Neural crest cell (in vitro differentiated cells): ENCODE results near the gene RPUSD2. TPM values are rescaled to one million over a fixed set of nuclear protein-coding genes. Genes with fewer than 3 reads are reported as not detected.

Experiments used
- DNase-seq: peaks from one replicate; pipeline ENCODE4 v3.0.0; 2021; ENCODE audit warnings: low read depth, mixed read lengths, low spot score
- H3K27ac Mint-ChIP-seq: one replicate; pipeline ENCODE4 v1.8.0; 2021; ENCODE audit warnings: mild to moderate bottlenecking, mixed read lengths; ENCODE audit not compliant: unreplicated experiment
- H3K27me3 Mint-ChIP-seq: 2 replicates; pipeline ENCODE4 v1.8.0; 2021; ENCODE audit warnings: low read depth, mild to moderate bottlenecking, mixed read lengths
- H3K36me3 Mint-ChIP-seq: 2 replicates; pipeline ENCODE4 v1.8.0; 2021; ENCODE audit warnings: low read depth, mild to moderate bottlenecking, mixed read lengths
- H3K4me1 Mint-ChIP-seq: 2 replicates; pipeline ENCODE4 v1.8.0; 2021; ENCODE audit warnings: mixed read lengths
- H3K4me3 Mint-ChIP-seq: one replicate; pipeline ENCODE4 v1.8.0; 2021; ENCODE audit warnings: mild to moderate bottlenecking, mixed read lengths
- H3K9me3 Mint-ChIP-seq: 2 replicates; pipeline ENCODE4 v1.8.0; 2021; ENCODE audit warnings: mixed read lengths
- CTCF ChIP-seq: fragments of 200-600 bp; sonication (generic); conservative IDR thresholded peaks from 2 replicates; pipeline ENCODE4 v1.5.0; 2021; ENCODE audit warnings: antibody characterized with exemption, mild to moderate bottlenecking
- total RNA-seq: library from RNA; stranded (reverse); gene quantifications from 2 replicates; pipeline ENCODE4 v1.2.1, GENCODE V29; 2021

Gene RPUSD2
- total RNA-seq, 1 donor from 2014 or later: 16.9 TPM

DNA sequence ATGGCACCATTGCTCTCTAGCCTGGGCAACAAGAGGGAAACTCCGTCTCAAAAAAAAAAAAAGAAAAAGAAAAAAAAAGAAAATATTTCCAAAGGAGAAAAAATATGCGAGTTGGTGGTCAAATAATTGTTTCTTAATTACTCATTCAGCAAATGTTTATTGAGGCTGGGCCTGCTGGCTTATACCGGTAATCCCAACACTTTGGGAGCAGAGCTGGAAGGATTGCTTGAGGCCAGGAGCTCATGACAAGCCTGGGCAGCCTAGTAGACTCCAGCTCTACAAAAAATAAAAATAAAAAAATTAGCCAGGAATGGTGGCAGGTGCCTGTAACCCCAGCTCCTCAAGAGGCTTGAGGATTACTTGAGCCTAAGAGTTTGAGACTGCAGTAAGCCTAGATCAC lies 29.0 kb downstream of the RPUSD2 start:
- H3K4me3 Mint-ChIP-seq: no peak overlapping the region
- peaks cover 20% of the 10 kb centered on the region for H3K4me1 Mint-ChIP-seq
- H3K27ac Mint-ChIP-seq: no peak overlapping the region
- no peak for TF ChIP-seq CTCF
- DNase-seq: no peak
- peaks cover 4% of the 10 kb centered on the region for H3K36me3 Mint-ChIP-seq
- peaks cover 2% of the 10 kb centered on the region for H3K9me3 Mint-ChIP-seq
- H3K27me3 Mint-ChIP-seq: peaks cover 6% of the 10 kb centered on the region

DNA sequence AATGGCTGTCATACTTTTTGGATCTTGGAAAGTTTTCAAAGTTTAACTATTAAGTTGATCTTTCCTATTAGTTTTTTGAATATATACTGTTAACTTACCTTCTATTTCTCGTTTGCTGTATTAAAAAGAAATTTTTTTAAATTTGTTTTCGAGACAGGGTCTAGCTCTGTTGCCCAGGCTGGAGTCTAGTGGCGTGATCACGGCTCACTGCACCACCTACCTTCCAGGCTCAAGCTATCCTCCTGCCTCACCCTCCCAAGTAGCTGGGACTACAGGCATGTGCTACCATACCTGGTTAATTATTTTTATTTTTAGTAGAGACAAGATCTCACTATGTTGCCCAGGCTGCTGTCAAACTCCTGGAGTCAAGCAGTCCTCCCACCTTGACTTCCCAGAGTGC lies 29.6 kb downstream of the RPUSD2 start:
- Mint-ChIP-seq H3K4me1 (peaks cover 18% of the 10 kb centered on the region), H3K27me3 (peaks cover 4% of the 10 kb centered on the region), H3K27ac (no peak overlapping the region), H3K4me3 (no peak overlapping the region), H3K9me3 (peaks cover 1% of the 10 kb centered on the region), H3K36me3 (peaks cover 3% of the 10 kb centered on the region)
- TF ChIP-seq CTCF: no peak
- no peak for DNase-seq

- Mint-ChIP-seq H3K27ac (no peak overlapping the region), H3K4me1 (peaks cover 6% of the 10 kb centered on the region), H3K36me3 (no peaks in the 10 kb centered on the region), H3K9me3 (no peaks in the 10 kb centered on the region), H3K4me3 (no peak overlapping the region), H3K27me3 (no peaks in the 10 kb centered on the region)
- DNase-seq: no peak
- no peak for TF ChIP-seq CTCF
Measured at GRCh38 chr15:40600956-40601355, 31.9 kb downstream of the RPUSD2 start.

DNA sequence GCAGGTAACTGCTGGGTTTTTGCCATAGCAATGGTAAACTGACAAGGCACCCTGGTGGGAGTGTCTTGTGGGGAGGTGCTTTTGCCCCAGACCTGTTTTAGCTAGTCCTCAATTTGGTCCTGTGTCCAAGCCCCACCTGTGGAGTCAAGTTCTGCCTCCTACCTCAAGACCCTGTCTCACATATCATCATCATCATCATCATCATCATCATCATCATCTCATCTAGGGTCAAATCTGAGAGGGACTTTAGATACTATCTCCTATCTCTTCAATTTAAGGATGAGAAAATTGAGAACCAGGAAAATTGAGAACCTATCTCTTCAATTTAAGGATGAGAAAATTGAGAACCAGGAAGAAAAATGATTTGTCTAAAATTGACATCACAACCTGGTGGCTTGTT lies 34.8 kb downstream of the RPUSD2 start:
- Mint-ChIP-seq H3K4me3 (no peak overlapping the region), H3K27ac (no peak overlapping the region), H3K36me3 (peaks cover 3% of the 10 kb centered on the region), H3K9me3 (no peaks in the 10 kb centered on the region), H3K4me1 (peaks cover 5% of the 10 kb centered on the region), H3K27me3 (no peaks in the 10 kb centered on the region)
- DNase-seq: no peak
- TF ChIP-seq CTCF: no peak

- no peak overlapping the region for H3K27ac Mint-ChIP-seq
- peaks cover 3% of the 10 kb centered on the region for H3K36me3 Mint-ChIP-seq
- DNase-seq: no peak
- no peak for TF ChIP-seq CTCF
- H3K27me3 Mint-ChIP-seq: no peaks in the 10 kb centered on the region
- no peaks in the 10 kb centered on the region for H3K4me1 Mint-ChIP-seq
- H3K9me3 Mint-ChIP-seq: no peaks in the 10 kb centered on the region
- no peak overlapping the region for H3K4me3 Mint-ChIP-seq
Measured at GRCh38 chr15:40613080-40613479, 44.0 kb downstream of the RPUSD2 start.

DNA sequence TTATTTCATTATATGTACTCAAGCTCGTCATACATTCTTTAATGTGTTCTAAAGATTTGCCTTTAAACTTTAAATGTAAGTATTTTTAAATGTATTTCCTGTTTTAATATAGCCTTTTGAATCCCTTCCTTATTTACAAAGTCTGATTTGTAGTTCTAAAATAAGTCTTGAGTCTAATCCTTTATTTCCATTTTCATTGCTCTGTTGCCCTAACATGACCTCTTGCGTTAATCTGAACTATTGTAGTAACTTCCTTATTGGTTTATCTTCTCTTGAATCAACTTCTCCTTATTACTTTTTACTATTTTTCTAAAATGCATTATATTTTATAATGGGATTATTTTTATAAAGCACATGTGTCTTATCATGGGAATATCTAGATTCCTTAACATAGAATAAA lies 48.9 kb downstream of the RPUSD2 start:
- H3K27me3 Mint-ChIP-seq: no peaks in the 10 kb centered on the region
- no peak for DNase-seq
- no peaks in the 10 kb centered on the region for H3K4me1 Mint-ChIP-seq
- H3K4me3 Mint-ChIP-seq: no peak overlapping the region
- no peak for TF ChIP-seq CTCF
- peaks cover 4% of the 10 kb centered on the region for H3K36me3 Mint-ChIP-seq
- H3K27ac Mint-ChIP-seq: no peak overlapping the region
- no peaks in the 10 kb centered on the region for H3K9me3 Mint-ChIP-seq
